ENCODE data around the gene IGF1. TPM values are rescaled to one million over a fixed set of nuclear protein-coding genes. Genes with fewer than 3 reads are reported as not detected.

The IGF1 gene
- total RNA-seq (2014; rRNA removed; shearing (Covaris generic); ENCODE audit: low replicate concordance), result not detected in 2 replicates

DNA sequence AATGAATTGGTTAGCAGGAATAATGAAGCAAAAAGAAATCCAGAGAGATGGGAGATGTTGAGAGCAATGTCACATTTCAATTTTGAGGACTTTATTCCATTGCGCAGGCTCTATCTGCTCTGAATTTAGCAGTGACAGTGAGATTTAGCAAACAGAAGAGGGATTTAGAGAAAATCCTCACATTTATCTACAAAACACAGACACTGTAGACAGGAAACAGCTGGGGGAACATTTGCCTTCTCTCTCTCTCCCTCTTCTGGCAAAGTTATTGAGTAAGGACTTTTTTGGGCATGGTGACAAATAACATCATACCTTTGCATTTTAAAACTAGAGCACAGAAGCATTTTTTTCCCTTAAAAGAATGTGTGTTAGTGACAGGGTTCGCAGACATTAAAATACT lies at the start of gene IGF1:
IGF1 (minus strand) TSS at position 158 of the 400 bp plus-strand sequence. CDS start 182 bp downstream, outside the sequence.
- Histone ChIP-seq H3K4me3 (no peak within 1 kb of the TSS), H3K9me3 (no peaks in the 10 kb centered on the region), H3K36me3 (no peaks in the 10 kb centered on the region), H3K27me3 (no peaks in the 10 kb centered on the region)
- no peak for DNase-seq

DNA sequence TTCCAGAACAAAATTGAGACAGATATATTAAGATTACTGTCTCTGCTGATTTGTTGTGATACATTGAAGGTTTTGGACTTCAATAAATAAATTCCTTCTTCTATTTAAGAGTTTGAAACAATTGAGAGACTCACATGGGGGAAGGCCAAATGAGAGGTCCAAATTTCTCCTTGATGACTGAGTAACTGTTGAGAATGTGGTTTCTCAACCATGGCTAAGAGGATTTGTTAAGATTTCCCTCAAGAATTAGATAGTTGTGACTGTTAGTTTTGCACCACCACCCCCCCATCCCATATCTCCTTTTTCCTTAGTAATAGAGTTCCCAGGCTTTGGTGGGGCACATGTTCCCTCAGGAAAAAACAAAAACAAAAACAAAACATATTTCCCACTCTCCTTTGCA lies 47.7 kb upstream of the IGF1 start:
- no peaks in the 10 kb centered on the region for H3K9me3 ChIP-seq
- H3K4me3 ChIP-seq, result no peak overlapping the region
- no peak for DNase-seq
- H3K36me3 ChIP-seq, result no peaks in the 10 kb centered on the region
- no peaks in the 10 kb centered on the region for H3K27me3 ChIP-seq

DNA sequence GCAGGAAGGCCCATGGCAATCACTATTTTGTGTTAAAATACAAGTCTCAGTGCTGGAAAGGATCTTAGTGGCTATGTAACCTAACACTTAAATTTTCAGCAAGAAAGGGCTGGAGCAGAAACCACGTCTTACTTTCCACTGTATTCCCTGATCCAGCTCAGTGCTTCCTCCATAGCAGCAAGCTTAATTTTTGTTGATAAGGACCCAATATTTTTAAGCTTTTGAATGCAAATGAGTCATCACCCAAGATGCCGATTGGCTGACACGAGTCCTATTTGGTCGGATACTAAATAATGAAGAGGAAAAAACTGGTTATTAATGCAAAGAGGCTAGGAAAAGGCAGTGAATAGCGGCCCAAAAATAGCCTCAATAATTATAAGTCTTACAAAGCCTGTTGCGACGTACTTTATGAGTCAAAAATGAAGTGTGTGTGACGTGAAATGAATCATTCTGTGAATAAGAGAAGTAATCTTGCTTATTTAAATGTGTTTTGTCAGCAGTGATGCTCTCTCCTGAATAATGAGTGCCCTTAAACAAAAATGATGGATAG lies 46.9 kb upstream of the IGF1 start:
- H3K9me3 ChIP-seq, result no peaks in the 10 kb centered on the region
- H3K27me3 ChIP-seq, result no peaks in the 10 kb centered on the region
- no peak overlapping the region for H3K4me3 ChIP-seq
- H3K36me3 ChIP-seq, result no peaks in the 10 kb centered on the region
- DNase-seq, result no peak

DNA sequence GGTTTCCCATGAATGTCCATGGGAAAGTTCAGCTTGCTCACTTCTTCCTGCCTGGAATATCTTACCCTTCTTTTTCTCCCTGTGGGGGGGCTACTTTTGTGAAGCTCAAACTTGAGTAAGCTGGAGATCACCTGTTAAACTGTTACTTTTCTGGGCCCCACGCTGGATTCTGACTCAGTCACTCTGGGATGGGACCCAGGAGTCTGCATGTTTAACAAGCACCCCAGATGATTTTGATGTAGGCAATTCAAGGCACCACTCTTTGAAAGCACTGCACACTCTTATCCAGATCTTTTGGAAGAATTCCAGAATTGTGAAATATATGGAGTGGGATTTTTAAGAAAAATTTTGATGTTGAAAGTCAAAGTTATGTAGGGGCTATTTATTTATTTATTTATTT lies 46.3 kb upstream of the IGF1 start:
- H3K27me3 ChIP-seq, result no peaks in the 10 kb centered on the region
- DNase-seq, result no peak
- H3K36me3 ChIP-seq, result no peaks in the 10 kb centered on the region
- H3K4me3 ChIP-seq, result no peak overlapping the region
- H3K9me3 ChIP-seq, result no peaks in the 10 kb centered on the region

DNA sequence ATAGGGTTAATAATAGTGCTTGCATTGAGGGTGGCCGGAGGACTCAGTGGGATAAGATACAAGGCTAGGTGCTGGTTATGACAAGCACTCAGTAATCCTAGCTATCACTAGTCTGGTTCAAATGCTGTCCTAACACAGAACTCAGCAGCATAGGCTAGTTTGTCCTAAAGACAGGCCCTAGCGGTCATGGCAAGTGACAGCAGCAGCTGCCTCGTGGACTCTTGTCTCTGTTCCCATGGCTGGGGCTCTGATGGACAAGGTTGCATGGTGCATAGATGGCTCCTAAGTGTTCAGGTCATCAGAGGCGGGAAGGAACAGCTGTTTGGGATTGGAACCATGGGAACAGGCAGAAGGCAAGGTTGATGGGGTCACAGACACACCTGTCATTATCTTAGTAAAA lies 42.4 kb upstream of the IGF1 start:
- Histone ChIP-seq H3K27me3 (no peaks in the 10 kb centered on the region), H3K36me3 (no peaks in the 10 kb centered on the region), H3K4me3 (no peak overlapping the region), H3K9me3 (no peaks in the 10 kb centered on the region)
- DNase-seq, result no peak

DNA sequence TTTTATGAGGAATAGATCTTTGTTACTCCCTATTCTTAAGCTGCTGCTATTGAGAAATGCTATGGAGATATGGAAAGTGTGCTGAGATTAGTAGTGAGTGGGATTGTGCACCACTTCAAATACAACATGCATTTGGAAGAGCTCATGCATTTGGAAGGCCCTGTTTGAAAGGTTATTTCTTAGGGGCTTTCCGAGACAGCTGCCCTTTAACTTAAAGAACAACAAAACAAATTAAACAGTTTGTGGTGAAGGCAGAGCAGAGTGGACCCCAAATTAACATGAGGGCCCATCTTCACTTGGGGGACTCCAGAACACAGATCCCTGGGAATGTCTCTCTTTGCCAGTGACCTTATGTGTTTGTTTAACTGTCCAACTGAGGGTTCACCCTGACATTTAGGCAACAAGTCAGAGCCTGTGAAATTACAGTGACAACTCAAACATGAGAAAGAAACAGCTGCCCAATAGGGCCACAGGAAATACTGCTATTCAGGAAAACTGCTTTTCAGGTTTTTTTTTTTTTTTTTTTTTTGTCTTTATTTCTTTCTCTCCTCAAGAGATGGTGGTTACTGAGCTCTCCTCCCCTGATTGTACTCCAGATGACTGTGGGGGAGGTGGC lies 41.4 kb upstream of the IGF1 start:
- DNase-seq, result no peak
- H3K9me3 ChIP-seq, result no peaks in the 10 kb centered on the region
- H3K36me3 ChIP-seq, result no peaks in the 10 kb centered on the region
- H3K4me3 ChIP-seq, result no peak overlapping the region
- no peaks in the 10 kb centered on the region for H3K27me3 ChIP-seq

DNA sequence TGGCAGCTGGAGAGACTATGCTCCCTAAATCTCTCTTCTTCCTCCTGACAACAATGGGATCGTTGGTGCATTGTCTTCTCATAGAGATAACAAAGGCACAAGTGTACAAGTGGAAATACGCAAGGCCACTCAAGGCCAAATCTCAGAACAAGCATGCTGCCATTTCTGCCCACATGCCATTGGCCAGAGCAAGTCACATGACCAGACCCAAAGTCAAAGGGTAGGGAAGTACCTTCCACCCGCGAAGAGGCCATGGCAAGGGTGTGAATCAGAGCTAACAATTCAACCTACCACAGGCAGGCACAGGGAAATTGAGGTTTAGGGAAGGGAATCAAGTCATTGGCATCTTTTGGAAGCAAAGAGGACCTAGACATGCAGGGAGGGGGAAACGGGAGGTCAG lies 38.5 kb upstream of the IGF1 start:
- H3K4me3 ChIP-seq, result no peak overlapping the region
- no peaks in the 10 kb centered on the region for H3K36me3 ChIP-seq
- no peaks in the 10 kb centered on the region for H3K27me3 ChIP-seq
- DNase-seq, result no peak
- H3K9me3 ChIP-seq, result no peaks in the 10 kb centered on the region

DNA sequence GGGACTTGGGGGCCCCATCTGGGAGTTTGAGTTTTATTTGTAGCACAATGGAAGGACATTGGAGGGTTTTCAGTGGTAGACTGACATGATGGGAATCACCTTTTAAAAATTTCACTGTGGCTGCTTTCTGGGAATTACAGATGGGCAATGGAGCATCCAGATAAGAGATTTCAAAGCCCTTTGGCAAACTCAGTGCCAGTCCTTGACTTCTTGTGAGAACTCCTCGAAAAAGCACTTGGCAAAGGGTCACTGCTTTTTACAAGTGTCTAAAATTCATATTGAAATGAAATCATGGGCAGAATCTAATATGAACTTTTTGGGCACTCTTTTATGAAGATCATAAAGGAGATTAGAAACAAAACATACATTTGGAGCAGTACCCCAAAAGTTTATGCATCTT lies 34.3 kb upstream of the IGF1 start:
- H3K9me3 ChIP-seq, result no peaks in the 10 kb centered on the region
- no peak overlapping the region for H3K4me3 ChIP-seq
- no peak for DNase-seq
- no peaks in the 10 kb centered on the region for H3K36me3 ChIP-seq
- no peaks in the 10 kb centered on the region for H3K27me3 ChIP-seq

DNA sequence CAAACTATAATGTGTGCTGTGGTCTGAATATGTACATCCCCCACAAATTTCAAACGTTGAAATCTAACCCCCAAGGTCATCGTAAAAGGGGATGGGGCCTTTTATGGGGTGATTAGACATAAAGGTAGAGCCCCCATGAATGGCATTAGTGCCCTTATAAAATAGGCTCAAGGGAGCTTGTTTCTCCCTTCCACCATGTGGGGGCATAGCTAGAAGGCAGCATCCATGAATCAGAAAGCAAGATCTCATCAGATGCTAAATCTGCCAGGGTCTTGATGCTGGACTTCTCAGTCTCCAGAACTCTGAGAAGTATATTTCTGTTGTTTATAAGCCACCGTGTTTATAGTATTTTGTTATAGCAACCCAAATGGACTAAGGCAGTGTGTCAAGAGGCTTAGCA lies 33.4 kb upstream of the IGF1 start:
- no peak for DNase-seq
- Histone ChIP-seq H3K4me3 (no peak overlapping the region), H3K27me3 (no peaks in the 10 kb centered on the region), H3K36me3 (no peaks in the 10 kb centered on the region), H3K9me3 (no peaks in the 10 kb centered on the region)

DNA sequence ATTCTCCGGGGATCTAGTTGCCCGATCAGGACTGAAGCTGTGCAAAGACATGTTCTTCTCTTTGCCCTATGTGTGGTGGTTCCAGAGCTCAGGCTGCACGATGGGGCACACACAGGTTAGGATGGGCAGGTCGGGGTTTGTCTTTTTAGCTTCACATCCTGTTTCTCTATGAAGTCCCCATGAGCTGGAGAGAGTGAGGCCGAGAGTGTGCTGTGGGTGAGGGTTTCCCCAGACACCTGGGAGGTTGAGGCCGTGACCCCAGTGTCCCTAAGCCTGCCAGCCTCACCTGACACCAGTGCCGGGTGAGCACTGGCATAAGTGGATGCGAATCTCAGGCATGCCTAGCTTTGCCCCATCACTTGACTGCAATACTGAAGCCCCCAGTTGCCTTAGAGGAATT lies 32.9 kb upstream of the IGF1 start:
- H3K36me3 ChIP-seq, result no peaks in the 10 kb centered on the region
- H3K27me3 ChIP-seq, result no peaks in the 10 kb centered on the region
- DNase-seq, result no peak
- H3K9me3 ChIP-seq, result no peaks in the 10 kb centered on the region
- no peak overlapping the region for H3K4me3 ChIP-seq

DNA sequence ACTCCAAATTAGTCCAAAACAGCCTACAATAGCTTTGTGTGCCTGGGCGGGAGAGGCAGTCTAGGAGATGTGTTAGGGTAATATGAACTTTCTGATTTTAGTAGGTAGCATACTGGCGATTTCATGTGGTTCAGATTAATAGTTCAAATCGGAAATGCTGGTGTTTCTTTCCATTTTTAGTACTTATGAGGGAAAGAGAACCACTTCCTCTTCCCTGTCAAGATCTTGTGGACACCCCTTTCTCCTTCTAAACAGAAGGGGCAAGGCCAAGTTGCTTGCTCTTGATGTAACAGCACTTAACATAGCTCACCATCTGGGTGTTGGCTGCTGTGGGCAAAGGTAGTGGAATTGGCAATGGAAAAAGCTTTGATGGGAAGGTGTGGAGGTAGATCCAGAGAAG lies 32.2 kb upstream of the IGF1 start:
- Histone ChIP-seq H3K9me3 (no peaks in the 10 kb centered on the region), H3K27me3 (no peaks in the 10 kb centered on the region), H3K36me3 (no peaks in the 10 kb centered on the region), H3K4me3 (no peak overlapping the region)
- no peak for DNase-seq

DNA sequence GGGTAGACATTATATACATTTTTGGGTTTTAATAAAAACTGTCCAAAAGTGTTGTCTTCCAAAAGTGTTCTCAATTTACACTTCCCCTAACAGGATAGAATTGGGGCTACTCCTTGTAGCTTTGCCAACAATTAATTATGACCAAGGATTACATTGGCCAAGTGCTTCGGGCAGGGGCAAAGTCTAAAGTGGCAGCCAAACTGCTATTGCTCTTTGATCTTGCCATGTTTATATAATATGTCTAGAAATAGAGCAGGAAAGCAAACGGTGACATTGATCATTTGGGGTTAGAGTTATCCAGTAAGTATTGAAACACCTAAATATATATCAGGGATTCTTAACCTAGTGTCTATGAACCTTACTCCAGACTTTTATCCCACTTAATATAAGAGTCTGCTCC lies 31.2 kb upstream of the IGF1 start:
- H3K27me3 ChIP-seq, result no peaks in the 10 kb centered on the region
- no peaks in the 10 kb centered on the region for H3K9me3 ChIP-seq
- H3K4me3 ChIP-seq, result no peak overlapping the region
- no peaks in the 10 kb centered on the region for H3K36me3 ChIP-seq
- DNase-seq, result no peak

DNA sequence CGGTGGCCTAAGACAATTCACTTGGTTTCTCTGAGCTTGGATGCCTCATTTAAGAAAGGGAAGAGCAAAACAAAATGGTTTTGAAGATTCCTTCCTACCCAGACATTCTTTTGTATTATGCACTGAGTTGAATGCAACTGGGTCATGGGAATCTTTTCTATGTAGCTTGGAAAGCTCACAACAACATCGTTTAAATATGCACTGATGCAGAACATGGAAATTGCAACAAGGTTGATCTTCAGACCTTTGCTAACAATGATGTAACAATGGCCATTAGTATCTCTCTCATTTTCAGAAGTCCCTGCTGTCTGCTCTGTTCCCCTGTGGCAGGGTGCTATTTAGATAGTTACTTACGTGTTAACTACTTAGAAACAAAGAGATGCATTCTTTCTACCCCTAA lies 30.1 kb upstream of the IGF1 start:
- no peaks in the 10 kb centered on the region for H3K36me3 ChIP-seq
- no peak for DNase-seq
- H3K9me3 ChIP-seq, result no peaks in the 10 kb centered on the region
- no peaks in the 10 kb centered on the region for H3K27me3 ChIP-seq
- H3K4me3 ChIP-seq, result no peak overlapping the region

DNA sequence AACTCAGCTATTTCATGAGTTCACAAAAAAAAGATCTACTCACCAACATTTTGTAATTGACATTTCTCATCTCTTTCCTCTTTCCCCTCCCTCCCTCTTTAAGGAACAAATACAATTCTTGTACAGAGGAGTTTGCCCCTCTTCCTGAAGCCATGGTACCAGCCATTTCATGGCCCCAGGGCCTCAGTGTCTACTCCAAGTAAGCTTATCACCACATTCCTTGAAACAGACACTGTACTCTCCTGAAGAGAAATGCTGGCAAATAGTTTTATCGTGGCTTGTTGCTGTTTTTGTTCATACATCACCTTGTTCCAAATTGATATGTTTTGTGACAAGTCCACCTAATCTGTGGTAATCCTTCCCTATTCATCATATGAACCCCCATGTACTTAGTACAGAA lies 29.7 kb upstream of the IGF1 start:
- Histone ChIP-seq H3K27me3 (no peaks in the 10 kb centered on the region), H3K36me3 (no peaks in the 10 kb centered on the region), H3K9me3 (no peaks in the 10 kb centered on the region), H3K4me3 (no peak overlapping the region)
- no peak for DNase-seq

DNA sequence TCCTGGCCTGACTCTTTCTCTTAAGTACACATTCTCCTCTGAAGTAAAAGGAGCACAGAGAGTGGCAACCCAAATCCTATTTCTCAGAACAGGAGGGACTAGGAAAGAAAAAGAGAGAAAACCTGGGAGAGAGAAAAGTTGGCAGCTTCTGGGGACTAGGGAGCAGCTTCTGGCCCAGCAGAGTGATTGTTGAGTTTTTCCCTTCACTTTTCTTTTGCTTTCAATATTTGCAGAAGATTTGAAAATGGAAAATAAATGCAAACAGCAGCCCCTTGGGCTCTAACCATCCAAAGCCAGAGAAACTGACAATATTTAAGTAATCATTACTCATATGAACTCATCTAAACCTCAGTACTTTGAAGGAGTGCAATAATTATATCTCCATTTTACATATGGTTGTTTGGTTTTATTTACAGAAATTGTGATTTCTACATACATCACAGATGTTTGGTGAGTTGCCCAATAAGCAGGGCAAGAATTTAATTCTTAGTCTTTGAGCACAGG lies 28.8 kb upstream of the IGF1 start:
- Histone ChIP-seq H3K36me3 (no peaks in the 10 kb centered on the region), H3K9me3 (no peaks in the 10 kb centered on the region), H3K27me3 (no peaks in the 10 kb centered on the region), H3K4me3 (no peak overlapping the region)
- DNase-seq, result no peak

DNA sequence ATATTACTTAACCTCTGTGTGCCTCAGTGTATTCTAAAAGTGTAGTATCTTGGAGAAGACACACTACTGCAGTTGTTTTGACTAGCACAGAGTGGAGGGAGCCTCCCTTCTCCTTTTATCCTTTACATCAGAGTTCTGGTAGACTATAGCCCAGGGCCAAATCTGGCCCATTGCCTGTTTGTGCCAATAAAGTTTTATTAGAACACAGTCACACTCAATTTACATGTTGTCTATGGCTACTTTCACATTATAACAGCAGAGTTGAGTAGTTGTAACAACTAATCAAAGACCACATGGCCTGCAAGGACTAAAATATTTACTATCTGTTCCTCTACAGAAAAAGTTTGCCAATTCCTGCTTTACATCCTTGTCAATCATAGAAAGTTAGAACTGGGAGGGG lies 27.7 kb upstream of the IGF1 start:
- no peak overlapping the region for H3K4me3 ChIP-seq
- H3K9me3 ChIP-seq, result no peaks in the 10 kb centered on the region
- DNase-seq, result no peak
- no peaks in the 10 kb centered on the region for H3K36me3 ChIP-seq
- no peaks in the 10 kb centered on the region for H3K27me3 ChIP-seq

DNA sequence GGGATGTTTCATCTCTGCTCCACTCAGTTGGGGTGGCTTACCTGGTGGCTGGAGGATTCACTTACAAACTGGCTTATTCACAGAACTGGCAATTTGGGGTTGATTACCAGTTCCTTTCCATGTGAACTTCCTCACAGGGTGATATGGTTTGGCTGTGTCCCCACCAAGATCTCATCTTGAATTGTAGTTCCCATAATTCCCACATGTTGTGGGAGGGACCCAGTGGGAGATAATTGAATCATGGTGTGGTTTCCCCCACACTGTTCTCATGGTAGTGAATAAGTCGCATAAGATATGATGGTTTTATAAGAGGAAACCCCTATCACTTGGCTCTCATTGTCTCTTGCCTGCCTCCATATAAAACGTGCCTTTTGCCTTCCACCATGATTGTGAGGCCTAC lies 26.9 kb upstream of the IGF1 start:
- Histone ChIP-seq H3K4me3 (no peak overlapping the region), H3K36me3 (no peaks in the 10 kb centered on the region), H3K27me3 (no peaks in the 10 kb centered on the region), H3K9me3 (no peaks in the 10 kb centered on the region)
- DNase-seq, result no peak

DNA sequence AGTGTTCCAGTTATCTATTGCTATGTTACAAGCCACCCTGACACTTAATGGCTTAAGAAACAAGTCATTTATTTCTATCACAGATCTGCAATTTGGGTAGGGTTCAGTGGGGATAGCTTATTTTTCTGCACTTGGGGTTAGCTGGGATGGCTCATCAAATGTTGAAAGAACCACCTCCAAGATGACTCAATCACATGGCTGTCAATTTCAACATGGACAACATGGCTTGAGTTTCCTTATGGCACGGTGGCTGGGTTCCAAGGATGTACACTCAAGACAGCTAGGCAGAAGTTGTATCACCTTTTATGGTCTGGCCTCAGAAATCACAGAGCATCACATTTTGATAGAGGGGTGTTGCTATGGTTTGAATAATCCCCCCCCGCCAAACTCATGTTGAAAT lies 24.5 kb upstream of the IGF1 start:
- Histone ChIP-seq H3K36me3 (no peaks in the 10 kb centered on the region), H3K9me3 (no peaks in the 10 kb centered on the region), H3K27me3 (no peaks in the 10 kb centered on the region), H3K4me3 (no peak overlapping the region)
- DNase-seq, result no peak

All from MG63 (cell line).